Muscle layer of colon (tissue), 2 donors: Measurements from ENCODE around the gene ARHGEF1.

Source experiments
- H3K27ac ChIP-seq: one replicate; pipeline ENCODE4 v1.7.0; 2013; ENCODE audit warnings: low read depth, mild to moderate bottlenecking, low read length, moderate library complexity
- H3K27me3 ChIP-seq, 2 donors: one replicate each; pipeline ENCODE4 v1.7.0; 2013; ENCODE audit warnings: low read length in 2 of 2, mild to moderate bottlenecking in 2 of 2; ENCODE audit not compliant: insufficient read depth in 2 of 2, control insufficient read depth in 1 of 2
- H3K36me3 ChIP-seq: one replicate; pipeline ENCODE4 v1.7.0; 2013; ENCODE audit warnings: mild to moderate bottlenecking, low read length; ENCODE audit not compliant: insufficient read depth
- H3K4me1 ChIP-seq: one replicate; pipeline ENCODE4 v1.7.0; 2013; ENCODE audit warnings: mild to moderate bottlenecking, low read length; ENCODE audit not compliant: insufficient read depth
- H3K4me3 ChIP-seq, 2 donors: one replicate each; pipeline ENCODE4 v1.7.0; 2013; ENCODE audit warnings: low read length in 2 of 2, low read depth in 1 of 2, mild to moderate bottlenecking in 1 of 2, moderate library complexity in 1 of 2
- H3K9ac ChIP-seq: one replicate; pipeline ENCODE4 v1.7.0; 2013; ENCODE audit warnings: low read length
- H3K9me3 ChIP-seq: one replicate; pipeline ENCODE4 v1.7.0; 2013; ENCODE audit warnings: mild to moderate bottlenecking, low read length
- donor health status: abdominal sarcoma.
- donor health status: Adenocarcinoma of cecum.

ARHGEF1 gene

GRCh38 chr19:41901707-41902360 is 18.9 kb downstream of the ARHGEF1 start:
- no peak overlapping the region for H3K9ac ChIP-seq
- H3K9me3 ChIP-seq: no peaks in the 10 kb centered on the region
- H3K36me3 ChIP-seq: peaks cover 63% of the 10 kb centered on the region
- no peak overlapping the region for H3K27ac ChIP-seq
- H3K27me3 ChIP-seq: no peaks in the 10 kb centered on the region
- H3K4me1 ChIP-seq: no peaks in the 10 kb centered on the region
- no peak overlapping the region for H3K4me3 ChIP-seq

GRCh38 chr19:41902594-41902993 is 19.6 kb downstream of the ARHGEF1 start:
- Histone ChIP-seq H3K4me1 (no peaks in the 10 kb centered on the region), H3K9ac (no peak overlapping the region), H3K36me3 (peaks cover 65% of the 10 kb centered on the region), H3K27me3 (no peaks in the 10 kb centered on the region), H3K4me3 (no peak overlapping the region), H3K27ac (no peak overlapping the region), H3K9me3 (no peaks in the 10 kb centered on the region)

GRCh38 chr19:41903193-41903953 is 20.4 kb downstream of the ARHGEF1 start:
- Histone ChIP-seq H3K27ac (no peak overlapping the region), H3K27me3 (no peaks in the 10 kb centered on the region), H3K9ac (no peak overlapping the region), H3K36me3 (peaks cover 57% of the 10 kb centered on the region), H3K9me3 (no peaks in the 10 kb centered on the region), H3K4me1 (no peaks in the 10 kb centered on the region), H3K4me3 (no peak overlapping the region)

GRCh38 chr19:41904118-41904870 is 21.3 kb downstream of the ARHGEF1 start:
- Histone ChIP-seq H3K27me3 (no peaks in the 10 kb centered on the region), H3K9me3 (no peaks in the 10 kb centered on the region), H3K4me1 (no peaks in the 10 kb centered on the region), H3K36me3 (peaks cover 54% of the 10 kb centered on the region), H3K27ac (no peak overlapping the region), H3K4me3 (no peak overlapping the region), H3K9ac (no peak overlapping the region)

- H3K27me3 ChIP-seq: peaks cover 0 to 3% of the 10 kb centered on the region in 2 donors
- no peak overlapping the region for H3K9ac ChIP-seq
- H3K4me3 ChIP-seq: no peak overlapping the region
- no peaks in the 10 kb centered on the region for H3K9me3 ChIP-seq
- no peak overlapping the region for H3K27ac ChIP-seq
- peaks cover 51% of the 10 kb centered on the region for H3K36me3 ChIP-seq
- no peaks in the 10 kb centered on the region for H3K4me1 ChIP-seq
Observed at GRCh38 chr19:41905273-41906002, 22.5 kb downstream of the ARHGEF1 start.

GRCh38 chr19:41906271-41906670 is 23.3 kb downstream of the ARHGEF1 start:
- no peak overlapping the region for H3K9ac ChIP-seq
- peaks cover 50% of the 10 kb centered on the region for H3K36me3 ChIP-seq

GRCh38 chr19:41906916-41907680 is 24.1 kb downstream of the ARHGEF1 start:
- H3K27me3 ChIP-seq: peaks cover 6 to 16% of the 10 kb centered on the region in 2 donors
- no peaks in the 10 kb centered on the region for H3K4me1 ChIP-seq
- peaks cover 45% of the 10 kb centered on the region for H3K36me3 ChIP-seq
- no peaks in the 10 kb centered on the region for H3K9me3 ChIP-seq
- H3K4me3 ChIP-seq: no peak overlapping the region
- H3K9ac ChIP-seq: no peak overlapping the region
- no peak overlapping the region for H3K27ac ChIP-seq

More at GRCh38 chr19:41906271-41906670, 23.3 kb downstream of the ARHGEF1 start:
- peaks cover 0 to 9% of the 10 kb centered on the region in 2 donors for H3K27me3 ChIP-seq
- H3K4me3 ChIP-seq: no peak overlapping the region
- no peaks in the 10 kb centered on the region for H3K9me3 ChIP-seq
- H3K4me1 ChIP-seq: no peaks in the 10 kb centered on the region
- H3K27ac ChIP-seq: no peak overlapping the region

- no peak overlapping the region for H3K4me3 ChIP-seq
- H3K27me3 ChIP-seq: peaks cover 14 to 20% of the 10 kb centered on the region in 2 donors
- peaks cover 36% of the 10 kb centered on the region for H3K36me3 ChIP-seq
- H3K4me1 ChIP-seq: no peaks in the 10 kb centered on the region
- no peaks in the 10 kb centered on the region for H3K9me3 ChIP-seq
- no peak overlapping the region for H3K27ac ChIP-seq
- no peak overlapping the region for H3K9ac ChIP-seq
Observed at GRCh38 chr19:41907994-41908615, 25.1 kb downstream of the ARHGEF1 start.

GRCh38 chr19:41908724-41909464 is 25.9 kb downstream of the ARHGEF1 start:
- H3K27ac ChIP-seq: no peak overlapping the region
- H3K9ac ChIP-seq: no peak overlapping the region
- no peaks in the 10 kb centered on the region for H3K9me3 ChIP-seq
- no peaks in the 10 kb centered on the region for H3K4me1 ChIP-seq
- H3K4me3 ChIP-seq: no peak overlapping the region
- peaks cover 21 to 25% of the 10 kb centered on the region in 2 donors for H3K27me3 ChIP-seq
- H3K36me3 ChIP-seq: peaks cover 28% of the 10 kb centered on the region

GRCh38 chr19:41909706-41910105 is 26.7 kb downstream of the ARHGEF1 start:
- Histone ChIP-seq H3K27ac (no peak overlapping the region), H3K27me3 (peaks cover 27 to 31% of the 10 kb centered on the region in 2 donors), H3K9ac (no peak overlapping the region), H3K4me1 (no peaks in the 10 kb centered on the region), H3K4me3 (no peak overlapping the region), H3K9me3 (no peaks in the 10 kb centered on the region), H3K36me3 (peaks cover 20% of the 10 kb centered on the region)
